Stimulated activated CD8-positive, alpha-beta memory T cell treated with anti-CD3 and anti-CD28 coated beads, Interleukin-4, amount 100 ng/mL, for 4 hours (primary cell): Measurements from ENCODE around the gene TMEM123.
A peak's percentile ranks its signal among the peaks of the same experiment; 100 is the strongest.

Experiments
- DNase-seq, 2 donors: peaks; one replicate each; pipeline ENCODE4 v3.0.0-alpha.2; 2020; ENCODE audit warnings: low read depth in 2 of 2, low spot score in 1 of 2

The TMEM123 gene

GRCh38 chr11:102367364-102367763, 85.2 kb downstream of the TMEM123 start:
- no peak for DNase-seq

GRCh38 chr11:102364991-102365390, 87.6 kb downstream of the TMEM123 start:
- no peak for DNase-seq

- DNase-seq = no peak
Observed at GRCh38 chr11:102361086-102362031, 91.2 kb downstream of the TMEM123 start.

- DNase-seq = no peak
Observed at GRCh38 chr11:102360681-102361080, 91.9 kb downstream of the TMEM123 start.

GRCh38 chr11:102359372-102359771, 93.2 kb downstream of the TMEM123 start:
- DNase-seq = no peak

- no peak for DNase-seq
Observed at GRCh38 chr11:102357116-102357515, 95.4 kb downstream of the TMEM123 start.

- DNase-seq = no peak
Observed at GRCh38 chr11:102347462-102348370, 104.8 kb downstream of the TMEM123 start.

- DNase-seq = peak; percentile 82 to 84
Observed at GRCh38 chr11:102346748-102347461, 105.7 kb downstream of the TMEM123 start, which contains the start of gene BIRC2. Gene BIRC2, plus strand, starts transcription at chr11:102347214. Its CDS starts 2,641 bp downstream, at chr11:102349855.

GRCh38 chr11:102346456-102346747, 106.2 kb downstream of the TMEM123 start:
- DNase-seq = no peak
